ENCODE data around the gene ABHD5. TPM values are rescaled to one million over a fixed set of nuclear protein-coding genes. Genes with fewer than 3 reads are reported as not detected.
A peak's percentile ranks its signal among the peaks of the same experiment; 100 is the strongest.

Gene ABHD5
- total RNA-seq, 2 donors from 2014 or later: 27.9 to 29.2 TPM

DNA sequence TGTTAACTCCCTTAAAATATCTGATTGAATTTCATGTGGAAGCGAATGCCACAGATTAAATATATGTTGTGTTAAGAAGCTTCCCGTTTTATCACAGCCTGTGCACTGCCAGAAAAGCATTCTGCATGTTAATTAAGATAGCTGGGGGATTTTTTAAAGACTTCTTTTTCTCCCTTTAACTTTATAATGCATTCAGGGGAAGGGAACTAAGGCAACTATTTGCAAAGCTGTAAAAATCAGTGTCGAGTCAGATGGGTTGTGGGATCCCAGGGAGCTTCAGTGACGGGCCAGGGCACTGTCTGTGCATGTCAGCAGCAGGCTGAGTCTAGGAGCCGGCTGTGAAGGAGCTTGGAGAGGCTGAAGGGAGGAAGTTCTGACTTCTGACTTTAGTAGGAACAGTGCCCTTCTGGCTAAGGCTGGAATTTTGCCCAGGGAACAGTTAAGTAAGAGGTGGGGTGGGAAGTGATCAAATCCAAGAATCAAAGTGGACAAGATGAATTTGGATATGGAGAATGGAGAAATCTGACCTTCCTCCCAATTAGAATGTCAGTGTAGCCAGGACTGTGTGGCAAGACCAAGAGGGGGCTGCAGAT, 77.7 kb downstream of the ABHD5 start:
- DNase-seq (peak; percentile 47), ATAC-seq (peak; percentile 2 to 38)
- intact Hi-C loops (cut with DNase I): loop anchor here in 1 of 2 donors (10.0 kb wide), 1 partner anchor 224 kb away; no protein-coding TSS in a partner anchor

DNA sequence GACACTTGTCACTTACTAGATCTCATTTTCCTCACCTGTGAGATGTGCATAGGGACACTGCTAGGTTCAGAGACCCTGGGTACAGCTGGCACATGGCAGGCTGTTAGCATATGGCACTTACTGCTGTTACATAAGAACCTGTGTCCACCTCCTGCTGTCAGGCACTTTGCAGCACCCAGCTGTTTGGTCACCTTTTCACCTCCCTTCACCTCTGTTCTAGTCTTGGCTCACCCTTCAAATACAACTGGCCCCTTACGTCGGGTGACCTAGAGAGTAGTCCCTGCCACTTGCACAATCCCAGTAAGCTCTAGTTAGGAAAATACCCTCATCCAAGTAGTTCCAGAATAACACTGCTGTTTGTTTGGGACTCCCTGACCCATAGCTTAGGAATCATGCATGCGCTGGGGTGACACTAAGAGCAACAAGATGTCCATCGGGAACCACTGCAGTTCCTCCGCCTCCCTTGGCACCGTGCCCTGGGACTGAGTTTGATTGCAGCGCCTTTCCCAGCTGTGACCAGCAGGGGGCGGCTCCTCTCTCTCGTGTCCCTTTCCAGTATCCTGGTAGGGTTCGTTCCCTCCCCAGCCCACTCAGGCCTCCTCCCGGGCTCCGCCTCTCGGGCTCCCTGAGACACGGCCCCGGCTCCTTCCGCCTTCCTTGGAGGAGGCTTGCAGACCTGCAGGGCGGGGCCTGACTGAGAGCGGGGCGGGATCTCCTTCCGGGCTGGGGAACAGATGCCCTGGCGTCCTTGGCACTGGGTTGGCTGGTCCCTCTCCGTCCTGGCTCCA, 78.6 kb downstream of the ABHD5 start:
- intact Hi-C loops (cut with DNase I): loop anchor here in 1 of 2 donors (10.0 kb wide), 1 partner anchor 224 kb away; no protein-coding TSS in a partner anchor
- ATAC-seq: peak; percentile 91 to 96
- DNase-seq: peak; percentile 99

DNA sequence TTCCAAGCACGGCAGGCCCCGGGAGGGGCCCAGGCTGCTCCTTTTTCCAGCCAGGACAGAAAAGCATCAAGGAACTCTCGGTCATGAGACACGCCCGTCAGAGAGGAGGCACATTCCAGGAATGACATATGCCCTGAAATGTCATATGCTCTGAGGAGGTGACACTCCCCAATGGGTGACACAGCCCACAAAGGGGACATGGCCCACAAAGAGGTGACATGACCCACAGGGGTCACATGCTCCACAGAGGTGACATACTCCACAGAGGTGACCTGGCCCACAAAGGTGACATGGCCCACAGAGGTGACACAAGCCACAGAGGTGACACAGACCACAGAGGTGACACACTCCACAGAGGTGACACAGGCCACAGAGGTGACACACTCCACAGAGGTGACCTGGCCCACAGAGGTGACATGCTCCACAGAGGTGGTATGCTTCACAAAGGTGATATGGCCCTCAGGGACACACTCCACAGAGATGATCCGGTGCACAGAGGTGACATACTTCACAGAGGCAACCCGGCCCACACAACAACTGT, 79.2 kb downstream of the ABHD5 start:
- intact Hi-C loops (cut with DNase I): loop anchor here in 1 of 2 donors (10.0 kb wide), 1 partner anchor 225 kb away; no protein-coding TSS in a partner anchor
- no peak for DNase-seq
- peak in 1 of 2 donors; percentile 9 for ATAC-seq

DNA sequence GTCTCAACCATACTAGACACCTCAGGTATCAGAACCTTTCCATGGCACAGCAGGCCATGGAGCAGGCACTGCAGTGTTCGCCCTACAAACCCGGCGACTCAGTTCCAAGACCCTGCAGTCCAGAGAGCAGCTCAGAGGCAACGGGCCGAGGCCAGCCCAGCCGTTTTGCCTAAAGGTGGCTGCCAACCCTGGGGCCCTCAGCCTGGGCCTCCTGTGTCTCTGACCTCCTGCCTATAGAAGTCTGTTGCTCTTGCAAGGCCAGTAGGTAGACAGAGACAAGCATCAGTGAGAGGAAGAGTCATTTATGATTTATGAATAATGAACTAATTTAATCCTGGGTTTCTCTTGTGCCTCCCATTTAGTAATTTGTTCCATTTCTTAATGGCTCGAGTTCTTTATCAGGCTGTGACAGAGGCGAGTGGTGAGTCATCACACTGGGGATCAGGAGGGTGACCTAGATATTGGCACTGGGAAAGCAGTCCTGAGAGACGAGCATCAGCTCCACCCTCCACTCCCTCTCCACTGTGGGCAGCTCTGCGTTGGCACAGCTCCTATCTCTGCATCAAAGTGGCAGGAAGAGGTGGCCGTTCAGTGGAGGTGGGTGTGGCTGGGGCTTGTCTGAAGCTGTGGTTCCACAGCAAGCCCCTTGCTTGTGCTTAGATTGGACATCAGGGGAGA, 79.8 kb downstream of the ABHD5 start:
- ATAC-seq: peak; percentile 71 to 88
- intact Hi-C loops (cut with DNase I): no loop called here
- DNase-seq: peak; percentile 86

DNA sequence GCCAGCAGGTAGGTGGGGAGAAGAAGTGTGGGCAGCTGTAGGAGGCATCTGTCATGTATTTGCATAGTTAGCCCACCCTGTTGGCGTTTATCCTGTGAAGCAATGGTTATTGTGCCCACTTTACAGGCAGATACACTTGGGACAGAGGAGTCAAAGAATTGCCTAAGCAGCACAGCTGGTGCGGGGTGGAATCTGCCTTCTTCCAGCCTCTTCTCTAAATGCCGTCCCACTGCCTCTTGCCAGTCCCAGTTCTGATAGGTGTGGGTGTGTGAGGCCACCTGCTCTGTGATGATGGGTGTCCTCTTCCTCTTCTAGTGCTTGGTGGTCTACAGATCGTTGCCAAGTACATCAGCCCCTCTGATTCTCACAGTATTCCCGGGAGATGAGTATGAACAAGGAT, 80.9 kb downstream of the ABHD5 start:
- no peak for ATAC-seq
- DNase-seq: no peak
- intact Hi-C loops (cut with DNase I): no loop called here

DNA sequence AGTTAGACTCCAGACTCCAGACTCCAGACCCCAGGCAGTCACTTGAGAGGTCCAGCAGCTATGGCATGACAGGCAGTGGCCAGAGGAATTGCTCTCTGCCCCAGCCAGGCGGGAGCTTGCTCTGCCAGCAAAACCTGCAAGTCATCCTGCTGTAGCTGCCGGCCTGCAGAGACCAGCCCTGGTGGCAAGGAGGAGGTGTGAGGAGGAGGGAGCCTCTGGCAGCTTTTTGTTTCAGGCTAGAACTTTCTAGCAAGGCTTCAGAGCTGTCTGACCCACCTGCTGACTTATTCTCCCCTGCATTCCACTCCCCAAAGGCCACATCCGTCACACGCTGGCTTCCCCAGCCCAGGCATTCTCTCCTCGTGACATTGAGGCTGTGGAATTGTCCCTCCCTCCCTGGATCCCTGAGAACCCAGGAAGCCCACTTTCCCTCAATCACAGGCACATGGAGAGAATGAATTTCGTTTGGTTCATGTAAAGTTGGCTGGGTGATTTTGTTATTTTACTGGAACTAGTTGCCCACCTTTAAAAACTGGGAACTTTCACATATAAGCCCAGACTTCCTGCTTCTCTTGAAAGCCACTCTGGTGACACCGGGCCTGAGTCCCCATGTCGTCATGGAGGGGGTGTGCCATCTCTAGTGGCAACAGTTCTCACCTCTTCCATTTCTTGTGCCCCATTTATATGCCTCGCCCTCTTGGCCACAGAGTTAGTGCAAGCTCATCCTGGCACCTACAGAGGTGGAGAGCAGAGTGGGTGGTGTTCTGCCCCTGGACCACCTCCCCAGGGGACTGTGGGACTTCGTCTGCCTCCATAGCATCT, 82.7 kb downstream of the ABHD5 start:
- DNase-seq (peak; percentile 32), ATAC-seq (no peak)
- intact Hi-C loops (cut with DNase I): no loop called here

DNA sequence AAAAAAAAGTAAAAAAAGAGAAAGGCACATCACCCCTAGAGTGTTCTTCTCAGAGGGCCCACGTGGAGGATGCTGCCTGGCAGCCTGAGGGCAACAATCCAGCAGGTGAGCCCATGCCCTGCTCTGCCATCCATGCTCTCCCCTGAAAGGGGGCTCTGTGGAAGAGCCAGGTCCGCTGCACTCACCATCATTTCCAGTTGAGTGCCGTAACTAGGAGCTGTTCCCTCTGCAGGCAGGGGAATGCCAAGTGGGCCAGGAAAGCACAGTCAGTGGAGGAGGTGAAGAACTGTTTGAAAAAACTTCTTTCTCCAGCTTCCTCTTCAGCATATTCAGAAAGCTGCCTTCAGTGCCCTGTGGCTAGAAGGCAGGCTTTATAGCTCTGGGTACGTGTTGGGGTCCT, 84.1 kb downstream of the ABHD5 start:
- DNase-seq (no peak), ATAC-seq (no peak)
- intact Hi-C loops (cut with DNase I): no loop called here

DNA sequence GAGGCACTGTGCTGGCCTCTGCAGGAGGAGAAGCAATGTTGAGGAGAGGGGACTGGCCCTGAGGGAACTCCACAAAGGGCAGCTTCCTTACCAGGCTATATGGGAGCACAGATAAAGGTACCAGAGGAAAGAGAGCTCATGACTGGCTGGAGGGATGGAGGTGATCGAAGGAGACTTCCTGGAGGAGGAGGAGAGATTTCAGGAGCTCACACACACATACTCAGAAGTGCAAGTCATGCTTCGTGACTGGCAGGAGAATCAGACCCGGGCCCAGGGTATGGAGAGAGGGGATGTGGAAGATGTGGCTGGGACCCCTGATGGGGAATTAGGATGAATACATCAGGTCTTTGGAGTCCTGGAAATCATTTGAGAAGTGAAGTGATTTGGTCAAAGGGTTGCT, 85.4 kb downstream of the ABHD5 start:
- intact Hi-C loops (cut with DNase I): no loop called here
- ATAC-seq (no peak), DNase-seq (no peak)

DNA sequence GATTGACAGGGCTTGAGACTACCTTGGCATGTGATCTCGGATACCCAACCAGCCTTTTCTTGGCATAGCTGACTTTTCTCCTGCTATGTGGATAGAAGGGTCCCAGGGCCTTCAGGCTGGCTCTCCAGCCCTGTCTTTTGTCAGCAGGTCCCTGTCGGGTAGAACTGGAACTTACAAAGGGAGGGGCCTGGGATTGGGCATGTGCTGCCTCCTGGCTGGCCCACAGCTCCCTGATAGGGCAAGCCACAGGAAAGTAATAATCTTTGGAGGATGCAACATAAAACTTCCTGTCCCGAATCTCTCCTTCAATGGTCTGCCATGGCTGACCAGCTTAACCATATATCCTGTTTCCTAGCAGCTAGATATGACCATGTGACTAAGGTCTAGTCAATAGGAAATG, 89.1 kb downstream of the ABHD5 start:
- intact Hi-C loops (cut with DNase I): no loop called here
- no peak for DNase-seq
- ATAC-seq: no peak

DNA sequence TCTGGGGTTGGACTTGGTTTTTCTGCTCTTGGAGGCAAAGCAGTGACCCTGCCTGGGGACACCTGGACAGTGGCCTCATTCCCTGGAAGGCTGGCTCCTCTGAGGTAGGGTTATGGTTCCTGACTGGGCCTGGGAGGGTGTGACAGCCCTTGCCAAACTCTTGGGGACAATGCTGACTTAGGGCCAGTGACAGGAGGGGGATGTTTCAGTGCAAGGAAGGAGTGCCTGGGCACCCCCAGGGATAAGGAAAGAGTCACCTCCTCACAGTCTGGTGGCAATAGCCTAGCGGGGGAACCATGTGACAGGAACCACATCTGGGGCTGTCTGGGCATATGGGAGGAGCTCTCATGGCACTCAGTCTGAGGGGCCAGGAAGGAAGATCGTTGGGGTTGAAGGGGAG, 91.8 kb downstream of the ABHD5 start:
- ATAC-seq (no peak), DNase-seq (no peak)
- intact Hi-C loops (cut with DNase I): no loop called here

Other genes starting within 250 kb of the ABHD5 start
- 10 to 100 TPM; 16.7 to 18.1 TPM for gene ANO10, start 68.9 kb upstream of the ABHD5 start, total RNA-seq